Metanephros (tissue), 1 donor: ENCODE measurements around the gene ABCA1. TPM values are rescaled to one million over a fixed set of nuclear protein-coding genes. Genes with fewer than 3 reads are reported as not detected.

Experiments used
- total RNA-seq: library from RNA; depleted of rRNA; stranded (reverse); fragments of >200 nt; gene quantifications from one replicate; pipeline ENCODE4 v1.2.3, GENCODE V29; 2014

The ABCA1 gene
- total RNA-seq = 31.1 TPM

DNA sequence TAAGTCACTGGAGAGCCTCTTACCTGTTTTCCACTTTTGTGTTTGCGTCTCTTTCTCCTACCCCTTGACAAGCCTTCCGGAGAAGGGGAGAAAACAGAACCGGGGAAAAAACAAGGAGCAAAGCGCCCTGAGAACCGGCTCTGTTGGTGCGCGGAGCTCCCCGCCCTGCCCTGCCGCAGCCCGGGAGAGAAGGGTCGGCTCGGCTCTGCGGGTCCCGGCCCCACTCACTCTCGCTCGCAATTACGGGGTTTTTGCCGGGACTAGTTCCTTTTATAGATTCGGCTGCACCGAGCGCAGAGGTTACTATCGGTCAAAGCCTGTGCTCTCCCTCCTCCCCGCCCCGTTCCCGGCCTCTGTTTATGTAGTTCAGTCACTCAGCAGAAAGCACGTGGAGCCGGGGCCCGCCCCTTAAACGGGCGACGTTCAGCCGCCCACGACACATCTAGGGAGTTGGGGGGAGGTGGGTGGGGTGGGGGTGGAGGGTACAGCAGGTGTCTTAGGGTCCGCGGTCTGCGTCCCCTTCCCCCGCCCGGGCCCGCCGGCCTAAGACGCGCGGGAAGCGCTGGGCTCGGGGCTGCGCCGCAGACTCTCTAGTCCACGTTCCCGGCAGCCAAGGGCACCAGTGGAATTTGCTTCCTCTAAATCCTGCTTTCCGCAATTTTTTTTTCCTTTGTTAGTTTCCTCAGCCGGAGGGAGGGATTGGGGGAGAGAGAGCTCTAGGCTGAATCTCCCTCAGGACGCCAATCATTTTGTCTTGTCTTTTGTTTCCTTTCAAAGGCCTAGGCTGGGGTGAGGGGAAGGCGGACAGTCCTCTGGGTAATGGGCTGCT is at the start of gene ABCA1:
Gene ABCA1, minus strand, starts transcription at position 244 of the 829 bp plus-strand sequence. CDS start 24,476 bp downstream, outside the sequence.

DNA sequence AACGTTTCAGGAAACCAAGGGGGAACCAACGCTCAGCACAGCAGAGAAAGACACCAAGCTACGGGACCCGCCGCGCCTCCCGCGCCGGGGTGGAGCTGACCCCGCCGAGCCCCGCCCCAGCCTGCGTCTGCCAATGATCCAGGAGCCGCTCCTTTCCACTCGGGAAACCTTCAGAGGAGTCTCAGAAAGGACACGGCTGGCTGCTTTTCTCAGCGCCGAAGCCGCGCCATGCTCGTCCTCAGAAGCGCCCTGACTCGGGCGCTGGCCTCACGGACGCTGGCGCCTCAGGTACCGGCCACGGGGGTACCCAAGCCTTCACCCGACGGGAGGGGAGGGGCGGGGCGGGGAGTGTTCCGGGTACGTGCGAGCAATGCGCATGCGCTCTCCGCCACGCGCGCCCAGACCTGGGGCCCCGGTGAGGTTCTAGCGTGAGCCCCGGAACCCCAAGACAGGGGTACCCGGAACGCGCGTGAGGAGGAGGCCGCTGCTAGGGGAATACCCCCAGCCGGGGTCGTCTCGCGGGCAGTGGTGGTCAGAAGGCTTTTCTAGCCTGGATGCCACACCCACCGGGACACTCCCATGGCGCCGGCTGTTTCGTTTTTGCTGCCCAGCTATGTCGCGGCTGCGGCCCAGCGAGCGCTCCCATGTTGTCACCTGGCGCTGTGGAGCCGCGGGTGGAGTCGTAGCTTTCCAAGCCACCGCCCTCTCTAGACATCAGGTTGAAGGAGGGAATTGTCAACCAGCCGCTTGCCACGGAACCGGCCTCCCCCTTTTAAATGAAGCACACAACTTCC is 180.2 kb downstream of the ABCA1 start, which contains the start of gene NIPSNAP3A:
Gene NIPSNAP3A, plus strand, starts transcription at position 119 of the 794 bp plus-strand sequence. Its CDS starts 110 bp downstream, at position 229.

Other genes starting within 250 kb of the ABCA1 start
- gene OR13D1, start 233.6 kb downstream of the ABCA1 start, total RNA-seq = not detected
- 47.2 TPM for gene NIPSNAP3A, start 180.5 kb downstream of the ABCA1 start, total RNA-seq
- 9.0 TPM for gene NIPSNAP3B, start 164.0 kb downstream of the ABCA1 start, total RNA-seq